PC-9 (cell line): Measurements from ENCODE around the gene VPS4A. TPM values are rescaled to one million over a fixed set of nuclear protein-coding genes. Genes with fewer than 3 reads are reported as not detected.
A peak's percentile ranks its signal among the peaks of the same experiment; 100 is the strongest.

ENCODE experiments used
- BruUV-seq: library from RNA; stranded (reverse); fragments of 400-500 nt; replicated peaks from 2 replicates; lab custom pipeline; 2021; lab: Mats Ljungman, UMichigan
- CTCF ChIA-PET: fragments of 300-600 bp; sonication (Branson Sonifier 250); formaldehyde crosslinking; loops from one replicate; lab custom pipeline; 2022; ENCODE audit warnings: antibody characterized with exemption; lab: Charles Lee
- POLR2A ChIA-PET: fragments of 300-600 bp; sonication (Branson Sonifier 250); formaldehyde crosslinking; loops from one replicate; lab custom pipeline; 2022; ENCODE audit warnings: antibody characterized with exemption; ENCODE audit not compliant: unreplicated experiment; lab: Charles Lee
- DNase-seq, 2 experiments: peaks; one replicate each; pipeline versions ENCODE4 v3.0.0 to v3.0.0-alpha.2; 2015 to 2022; ENCODE audit warnings: mixed read lengths in 1 of 2
- H2AFZ ChIP-seq: fragments of 200-600 bp; sonication (generic); 2 replicates; pipeline ENCODE4 v1.8.1; 2017; ENCODE audit warnings: antibody characterized with exemption
- H3F3A ChIP-seq: fragments of 200-600 bp; sonication (generic); 2 replicates; pipeline ENCODE4 v1.8.1; 2017; ENCODE audit warnings: antibody characterized with exemption, mild to moderate bottlenecking, low read depth; ENCODE audit not compliant: insufficient read depth
- H3K27ac ChIP-seq: fragments of 200-600 bp; sonication (generic); 2 replicates; pipeline ENCODE4 v1.6.1; 2016; ENCODE audit warnings: mixed run types
- H3K27me3 ChIP-seq: fragments of 200-600 bp; sonication (generic); 2 replicates; pipeline ENCODE4 v1.6.1; 2016; ENCODE audit warnings: low read depth, mixed run types; ENCODE audit not compliant: insufficient read depth
- H3K36me3 ChIP-seq: fragments of 200-600 bp; sonication (generic); 2 replicates; pipeline ENCODE4 v1.6.1; 2016; ENCODE audit warnings: low read depth, mixed run types
- H3K4me1 ChIP-seq: fragments of 200-600 bp; sonication (generic); replicated peaks from 2 replicates; pipeline ENCODE4 v1.6.1; 2016; ENCODE audit warnings: mixed run types; ENCODE audit not compliant: insufficient read depth
- H3K4me2 ChIP-seq: fragments of 200-600 bp; sonication (generic); 2 replicates; pipeline ENCODE4 v1.6.1; 2017; ENCODE audit warnings: mixed run types
- H3K4me3 ChIP-seq: fragments of 200-600 bp; sonication (generic); 2 replicates; pipeline ENCODE4 v1.6.1; 2016; ENCODE audit warnings: mixed run types
- H3K79me2 ChIP-seq: fragments of 200-600 bp; sonication (generic); 2 replicates; pipeline ENCODE4 v1.6.1; 2017; ENCODE audit warnings: low read depth, mixed run types
- H3K9me2 ChIP-seq: fragments of 200-600 bp; sonication (generic); 2 replicates; pipeline ENCODE4 v1.8.1; 2017; ENCODE audit warnings: mild to moderate bottlenecking; ENCODE audit not compliant: insufficient read depth
- H3K9me3 ChIP-seq: fragments of 200-600 bp; sonication (generic); 2 replicates; pipeline ENCODE4 v1.8.1; 2016; ENCODE audit warnings: low read depth; ENCODE audit not compliant: insufficient read depth
- H4K20me1 ChIP-seq: fragments of 200-600 bp; sonication (generic); 2 replicates; pipeline ENCODE4 v1.8.1; 2017; ENCODE audit not compliant: insufficient read depth
- CTCF ChIP-seq: fragments of 200-600 bp; sonication (generic); conservative IDR thresholded peaks from 2 replicates; pipeline ENCODE4 v1.6.1; 2017; ENCODE audit warnings: mixed run types, antibody characterized with exemption, mild to moderate bottlenecking, moderate library complexity
- EZH2 ChIP-seq: fragments of 200-600 bp; sonication (generic); IDR thresholded peaks from 2 replicates; pipeline ENCODE4 v1.8.0; 2017; ENCODE audit warnings: antibody characterized with exemption, low read depth
- intact Hi-C: fragments of 100-400 bp; cut with micrococcal nuclease; formaldehyde crosslinking; loops from one replicate; pipeline ENCODE4 v1.10.0; 2022; ENCODE audit not compliant: unreplicated experiment
- total RNA-seq: library from RNA; stranded (reverse); gene quantifications from 2 replicates; pipeline ENCODE4 v1.2.3, GENCODE V29; 2021

VPS4A gene
- total RNA-seq, 1 experiment from 2014 or later = 26.7 TPM

GRCh38 chr16:69327585-69328310 lies 16.6 kb downstream of the VPS4A start:
- Histone ChIP-seq H3K27me3 (no peaks in the 10 kb centered on the region), H3K36me3 (peaks cover 22% of the 10 kb centered on the region), H3K4me2 (peak overlapping the region; percentile 98), H3K27ac (no peak overlapping the region), H3F3A (peaks cover 32% of the 10 kb centered on the region; the same call in 1 of the 2 replicates), H4K20me1 (peaks cover 66% of the 10 kb centered on the region), H3K9me2 (no peaks in the 10 kb centered on the region), H3K4me1 (peaks cover 44% of the 10 kb centered on the region), H3K9me3 (no peaks in the 10 kb centered on the region), H3K4me3 (peak overlapping the region; percentile 87), H2AFZ (no peak overlapping the region), H3K79me2 (peaks cover 70% of the 10 kb centered on the region)
- TF ChIP-seq EZH2 = no peak
- no peak for TF ChIP-seq CTCF
- ChIA-PET POLR2A (no interaction called here), CTCF (interaction anchor here (0.5 to 0.6 kb wide), 3 partner anchors 42 to 483 kb away, joined by 5 to 11 read pairs (median 8); no protein-coding TSS in a partner anchor)
- intact Hi-C loops = no loop called here
- BruUV-seq = no TSS peak
- DNase-seq = no peak

GRCh38 chr16:69328854-69329316 lies 17.7 kb downstream of the VPS4A start:
- H3K9me2 ChIP-seq = no peaks in the 10 kb centered on the region
- BruUV-seq = no TSS peak
- H3K4me3 ChIP-seq = peak overlapping the region; percentile 87
- peaks cover 44% of the 10 kb centered on the region for H3K4me1 ChIP-seq
- peak in 1 of 2 experiments; percentile 49 for DNase-seq
- intact Hi-C loops = no loop called here
- H3F3A ChIP-seq = peaks cover 31% of the 10 kb centered on the region; the same call in 1 of the 2 replicates
- H3K9me3 ChIP-seq = no peaks in the 10 kb centered on the region
- ChIA-PET CTCF (no interaction called here), POLR2A (interaction anchor here (0.7 kb wide), 1 partner anchor 1150 kb away, joined by 6 read pairs; no protein-coding TSS in a partner anchor)
- H3K27me3 ChIP-seq = no peaks in the 10 kb centered on the region
- TF ChIP-seq EZH2 (no peak), CTCF (no peak)
- H3K4me2 ChIP-seq = peak overlapping the region; percentile 98
- H4K20me1 ChIP-seq = peaks cover 57% of the 10 kb centered on the region
- peaks cover 23% of the 10 kb centered on the region for H3K36me3 ChIP-seq
- no peak overlapping the region for H2AFZ ChIP-seq
- H3K27ac ChIP-seq = no peak overlapping the region
- peaks cover 60% of the 10 kb centered on the region for H3K79me2 ChIP-seq

GRCh38 chr16:69329369-69330285 lies 18.5 kb downstream of the VPS4A start:
- H3K27me3 ChIP-seq = no peaks in the 10 kb centered on the region
- H3K27ac ChIP-seq = peak overlapping the region; percentile 64; the same call in 1 of the 2 replicates
- intact Hi-C loops = loop anchor here (1.0 to 10.0 kb wide), 2 partner anchors 10 to 435 kb away; partner anchors contain the start of genes COG8, NIP7 and WWP2
- no peak for TF ChIP-seq EZH2
- TF ChIP-seq CTCF = no peak
- peaks cover 44% of the 10 kb centered on the region for H3K4me1 ChIP-seq
- H3F3A ChIP-seq = peaks cover 29% of the 10 kb centered on the region; the same call in 1 of the 2 replicates
- CTCF ChIA-PET = interaction anchor here (0.6 kb wide), 1 partner anchor 24 kb away, joined by 4 read pairs; no protein-coding TSS in a partner anchor
- peaks cover 49% of the 10 kb centered on the region for H4K20me1 ChIP-seq
- POLR2A ChIA-PET = interaction anchor here (0.6 to 0.7 kb wide), 2 partner anchors 9 to 1150 kb away, joined by 4 to 6 read pairs; no protein-coding TSS in a partner anchor
- H3K4me2 ChIP-seq = peak overlapping the region; percentile 98
- H3K9me3 ChIP-seq = no peaks in the 10 kb centered on the region
- H3K4me3 ChIP-seq = peak overlapping the region; percentile 87
- BruUV-seq = TSS peak; percentile 21
- peak overlapping the region; percentile 65; the same call in 1 of the 2 replicates for H2AFZ ChIP-seq
- no peak for DNase-seq
- H3K36me3 ChIP-seq = peaks cover 29% of the 10 kb centered on the region
- H3K79me2 ChIP-seq = peaks cover 54% of the 10 kb centered on the region
- no peaks in the 10 kb centered on the region for H3K9me2 ChIP-seq
